ENCODE results near the gene SHANK2. TPM values are rescaled to one million over a fixed set of nuclear protein-coding genes. Genes with fewer than 3 reads are reported as not detected.

The SHANK2 gene
- total RNA-seq, 2 experiments from 2014 or later: not detected

- no peak overlapping the region for H3K4me3 ChIP-seq (ENCODE audit: low read depth, low read length, poor library complexity, severe bottlenecking)
- no TSS peak for BruUV-seq (replicated peaks)
- TF ChIP-seq CTCF (conservative IDR thresholded peaks at IDR 0.05; ENCODE audit: low read length): no peak
- H4K20me1 ChIP-seq (ENCODE audit: insufficient read depth, low read length): no peaks in the 10 kb centered on the region
- intact Hi-C loops (cut with micrococcal nuclease; ENCODE audit: unreplicated experiment): no loop called here
- no peaks in the 10 kb centered on the region for H3K9me3 ChIP-seq (ENCODE audit: low read length)
- no peaks in the 10 kb centered on the region for H3K4me1 ChIP-seq (ENCODE audit: insufficient read depth, low read length, poor library complexity, severe bottlenecking)
- H3K9me2 ChIP-seq (ENCODE audit: insufficient read depth, low read length): no peaks in the 10 kb centered on the region
- no peak overlapping the region for H2AFZ ChIP-seq (ENCODE audit: low read length)
- no peak overlapping the region for H3K4me2 ChIP-seq (ENCODE audit: low read length)
- POLR2A ChIA-PET: no interaction called here
- no peak overlapping the region for H3K27ac ChIP-seq (ENCODE audit: low read depth, low read length, poor library complexity, severe bottlenecking)
- CTCF ChIA-PET (ENCODE audit: unreplicated experiment): no interaction called here
- no peaks in the 10 kb centered on the region for H3K79me2 ChIP-seq (ENCODE audit: insufficient read depth, low read depth, low read length)
- no peaks in the 10 kb centered on the region for H3K36me3 ChIP-seq (ENCODE audit: insufficient read depth, low read length)
- no peak for DNase-seq (ENCODE audit: low spot score)
Measured at GRCh38 chr11:71242391-71242790, 10.0 kb downstream of the SHANK2 start.

- no TSS peak for BruUV-seq (replicated peaks)
- H3K79me2 ChIP-seq (ENCODE audit: insufficient read depth, low read depth, low read length): no peaks in the 10 kb centered on the region
- no peak for DNase-seq (ENCODE audit: low spot score)
- H3K4me2 ChIP-seq (ENCODE audit: low read length): no peak overlapping the region
- CTCF ChIA-PET (ENCODE audit: unreplicated experiment): no interaction called here
- no peaks in the 10 kb centered on the region for H4K20me1 ChIP-seq (ENCODE audit: insufficient read depth, low read length)
- no peak overlapping the region for H3K27ac ChIP-seq (ENCODE audit: low read depth, low read length, poor library complexity, severe bottlenecking)
- intact Hi-C loops (cut with micrococcal nuclease; ENCODE audit: unreplicated experiment): no loop called here
- H3K4me3 ChIP-seq (ENCODE audit: low read depth, low read length, poor library complexity, severe bottlenecking): no peak overlapping the region
- H3K4me1 ChIP-seq (ENCODE audit: insufficient read depth, low read length, poor library complexity, severe bottlenecking): no peaks in the 10 kb centered on the region
- H2AFZ ChIP-seq (ENCODE audit: low read length): no peak overlapping the region
- H3K9me3 ChIP-seq (ENCODE audit: low read length): no peaks in the 10 kb centered on the region
- no peaks in the 10 kb centered on the region for H3K9me2 ChIP-seq (ENCODE audit: insufficient read depth, low read length)
- H3K36me3 ChIP-seq (ENCODE audit: insufficient read depth, low read length): no peaks in the 10 kb centered on the region
- POLR2A ChIA-PET: no interaction called here
- no peak for TF ChIP-seq EZH2phosphoT487 (IDR thresholded peaks at IDR 0.05; ENCODE audit: borderline replicate concordance, low read depth, low read length)
- TF ChIP-seq CTCF (conservative IDR thresholded peaks at IDR 0.05; ENCODE audit: low read length): no peak
Measured at GRCh38 chr11:71241721-71242259, 10.6 kb downstream of the SHANK2 start.

GRCh38 chr11:71240865-71241691 is 11.3 kb downstream of the SHANK2 start:
- no peak for TF ChIP-seq EZH2phosphoT487 (IDR thresholded peaks at IDR 0.05; ENCODE audit: borderline replicate concordance, low read depth, low read length)
- no peak for TF ChIP-seq CTCF (conservative IDR thresholded peaks at IDR 0.05; ENCODE audit: low read length)
- POLR2A ChIA-PET: no interaction called here
- Histone ChIP-seq H3K36me3 (ENCODE audit: insufficient read depth, low read length) (no peaks in the 10 kb centered on the region), H3K27ac (ENCODE audit: low read depth, low read length, poor library complexity, severe bottlenecking) (no peak overlapping the region), H2AFZ (ENCODE audit: low read length) (no peak overlapping the region), H3K9me3 (ENCODE audit: low read length) (no peaks in the 10 kb centered on the region), H3K9me2 (ENCODE audit: insufficient read depth, low read length) (no peaks in the 10 kb centered on the region), H3K79me2 (ENCODE audit: insufficient read depth, low read depth, low read length) (no peaks in the 10 kb centered on the region), H3K4me2 (ENCODE audit: low read length) (no peak overlapping the region), H3K4me1 (ENCODE audit: insufficient read depth, low read length, poor library complexity, severe bottlenecking) (no peaks in the 10 kb centered on the region), H3K4me3 (ENCODE audit: low read depth, low read length, poor library complexity, severe bottlenecking) (no peak overlapping the region), H4K20me1 (ENCODE audit: insufficient read depth, low read length) (no peaks in the 10 kb centered on the region)
- CTCF ChIA-PET (ENCODE audit: unreplicated experiment): no interaction called here
- intact Hi-C loops (cut with micrococcal nuclease; ENCODE audit: unreplicated experiment): no loop called here
- no TSS peak for BruUV-seq (replicated peaks)
- no peak for DNase-seq (ENCODE audit: low spot score)

Measured in OCI-LY7 (cell line).